HG03575 (cell line): ENCODE results near the gene AVL9.
"Not testable (repeated sequence)": the region's sequence is repeated elsewhere in the genome, so short reads cannot be mapped to it uniquely, and the experiment has no call there.

Source experiments
- ATAC-seq: cut with Tn5 transposase; IDR thresholded peaks from one replicate; pipeline ENCODE4 v1.9.1; 2021; ENCODE audit not compliant: unreplicated experiment, insufficient number of reproducible peaks, low FRiP score; ENCODE audit errors: extremely low read depth

AVL9 gene

GRCh38 chr7:32618470-32618869, 123.2 kb downstream of the AVL9 start:
- ATAC-seq = no peak

GRCh38 chr7:32618987-32619386, 123.7 kb downstream of the AVL9 start:
- no peak for ATAC-seq

- not testable (repeated sequence) for ATAC-seq
Observed at GRCh38 chr7:32619416-32619815, 124.1 kb downstream of the AVL9 start.

- ATAC-seq = no peak
Observed at GRCh38 chr7:32631021-32631420, 135.7 kb downstream of the AVL9 start.

GRCh38 chr7:32631590-32632497, 136.6 kb downstream of the AVL9 start:
- ATAC-seq = not testable (repeated sequence)

- not testable (repeated sequence) for ATAC-seq
Observed at GRCh38 chr7:32633446-32633845, 138.2 kb downstream of the AVL9 start.

GRCh38 chr7:32634798-32635393, 139.6 kb downstream of the AVL9 start:
- ATAC-seq = not testable (repeated sequence)

GRCh38 chr7:32636725-32637462, 141.6 kb downstream of the AVL9 start:
- ATAC-seq = not testable (repeated sequence)

GRCh38 chr7:32637611-32638010, 142.3 kb downstream of the AVL9 start:
- not testable (repeated sequence) for ATAC-seq
